Fibroblast of gingiva (primary cell): ENCODE data around the gene URM1.

ENCODE experiments used
- DNase-seq: peaks from one replicate; pipeline ENCODE4 v3.0.0-alpha.2; 2011; ENCODE audit warnings: low read depth

URM1 gene

GRCh38 chr9:128385496-128386460 lies 14.6 kb downstream of the URM1 start:
- DNase-seq, result no peak

DNA sequence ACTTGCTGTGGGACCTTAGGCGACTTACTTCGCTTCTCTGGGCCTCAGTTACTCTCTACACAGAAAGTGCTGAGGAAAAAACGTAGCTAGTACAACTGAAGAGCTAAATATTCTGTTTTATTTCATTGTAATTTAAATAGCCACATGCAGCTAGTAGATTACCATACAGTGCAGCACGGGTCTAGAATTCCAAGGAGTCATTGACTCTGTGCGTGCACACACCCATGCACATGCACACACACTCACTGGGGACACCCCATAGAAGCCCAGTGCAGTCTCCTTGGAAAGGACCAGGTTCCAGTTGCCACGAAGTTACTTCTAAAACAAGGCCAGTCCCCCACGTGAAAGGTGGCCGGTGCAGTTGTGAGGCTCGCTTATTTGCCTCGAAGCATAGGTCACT lies 17.0 kb downstream of the URM1 start:
- DNase-seq, result no peak

DNA sequence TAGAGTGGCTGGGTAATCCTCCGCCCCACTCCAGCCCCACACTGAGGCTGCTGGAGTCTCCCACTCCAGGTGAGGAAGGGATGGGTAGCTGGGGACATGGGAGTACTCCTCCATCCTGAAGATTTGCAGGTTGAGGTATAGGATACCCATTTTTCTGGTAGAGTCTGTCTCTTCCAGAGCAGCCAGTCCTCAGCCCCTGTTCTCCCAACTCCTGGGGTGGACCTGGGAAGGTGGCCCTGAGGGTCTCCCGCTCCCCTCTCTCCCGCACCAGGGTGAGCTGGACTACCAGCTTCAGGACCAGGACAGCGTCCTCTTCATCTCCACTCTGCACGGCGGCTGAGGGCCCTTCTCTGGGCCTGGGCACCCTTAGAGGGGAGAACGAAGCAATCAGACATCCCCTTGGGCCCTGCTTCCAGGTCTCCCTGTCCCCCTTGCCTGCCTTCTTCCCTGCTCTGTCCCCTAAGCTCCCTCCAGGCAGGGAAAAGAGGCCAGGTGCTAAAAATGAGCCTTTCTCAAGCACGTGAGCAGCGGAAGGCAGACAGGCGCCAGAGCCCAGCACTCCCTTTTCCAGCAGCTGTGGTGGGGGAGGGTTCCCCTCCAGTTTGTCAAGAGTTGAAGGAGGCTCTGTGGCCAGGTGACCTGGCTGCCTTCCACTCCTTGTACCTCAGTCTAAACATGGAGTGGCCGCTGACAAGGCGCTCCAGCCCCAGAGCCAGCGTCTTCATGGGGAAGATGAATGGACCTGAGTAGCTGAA lies 18.4 kb downstream of the URM1 start:
- DNase-seq, result no peak

- DNase-seq, result no peak
Observed at GRCh38 chr9:128390150-128390812, 19.1 kb downstream of the URM1 start.

DNA sequence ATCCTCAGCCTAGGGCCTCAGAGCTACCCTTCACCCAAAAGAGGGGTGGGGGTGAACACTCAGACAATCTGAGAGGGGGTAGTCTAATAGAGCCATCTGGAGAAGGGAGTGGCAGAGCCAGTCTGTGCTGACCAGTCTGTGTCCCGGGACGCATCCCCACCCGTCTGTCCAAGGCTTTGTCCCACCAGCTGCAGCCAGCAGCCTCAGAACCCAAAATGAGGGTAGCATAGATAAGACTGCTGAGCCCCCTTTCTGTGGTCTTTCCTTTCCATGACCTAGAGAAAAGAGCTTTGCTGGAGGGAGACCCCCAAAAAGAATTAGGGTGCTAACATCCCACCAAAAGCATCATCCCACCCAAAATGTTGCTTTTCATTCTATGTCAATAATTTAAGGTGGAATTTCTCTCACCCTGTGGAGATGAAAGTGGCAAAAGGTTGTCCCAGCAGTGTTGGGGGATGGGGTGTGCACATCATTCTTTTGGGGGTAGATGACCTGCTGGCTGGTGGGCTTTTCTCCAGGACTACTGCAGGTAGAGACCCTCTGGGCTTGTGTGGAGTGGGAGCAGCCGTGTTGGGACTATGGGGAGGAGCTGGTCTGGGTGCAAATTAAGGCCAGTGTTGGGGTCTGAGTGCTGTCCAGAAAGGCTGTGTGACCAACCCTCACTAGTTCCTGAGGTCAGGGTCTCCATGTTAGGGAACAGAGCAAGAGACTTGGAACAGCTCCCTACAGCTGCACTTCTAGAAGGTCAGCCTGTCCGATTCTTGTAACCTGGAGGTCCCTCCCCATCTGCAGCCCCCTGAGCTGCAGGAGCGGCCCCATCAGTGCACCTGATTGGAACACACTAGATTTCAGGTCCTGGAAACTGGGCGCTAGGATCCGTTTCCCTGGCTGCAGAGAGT lies 19.9 kb downstream of the URM1 start:
- no peak for DNase-seq

DNA sequence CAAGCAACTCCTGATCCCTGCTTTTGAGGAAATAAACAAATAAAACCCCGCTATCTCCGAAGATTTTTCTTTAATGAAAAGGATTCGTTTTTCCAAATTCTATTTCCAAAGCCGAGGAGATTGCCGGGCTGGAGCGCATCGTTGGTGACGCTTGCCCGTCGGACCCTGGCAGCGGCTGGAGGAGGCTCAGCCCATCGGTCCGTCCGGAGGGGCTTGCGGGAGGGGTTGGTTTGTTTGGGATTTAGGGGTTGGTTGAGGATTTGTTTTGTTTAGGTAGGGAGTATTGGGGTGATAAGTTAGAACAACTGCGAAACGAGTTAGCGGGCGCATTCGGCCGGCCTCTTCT lies 20.8 kb downstream of the URM1 start:
- no peak for DNase-seq

DNA sequence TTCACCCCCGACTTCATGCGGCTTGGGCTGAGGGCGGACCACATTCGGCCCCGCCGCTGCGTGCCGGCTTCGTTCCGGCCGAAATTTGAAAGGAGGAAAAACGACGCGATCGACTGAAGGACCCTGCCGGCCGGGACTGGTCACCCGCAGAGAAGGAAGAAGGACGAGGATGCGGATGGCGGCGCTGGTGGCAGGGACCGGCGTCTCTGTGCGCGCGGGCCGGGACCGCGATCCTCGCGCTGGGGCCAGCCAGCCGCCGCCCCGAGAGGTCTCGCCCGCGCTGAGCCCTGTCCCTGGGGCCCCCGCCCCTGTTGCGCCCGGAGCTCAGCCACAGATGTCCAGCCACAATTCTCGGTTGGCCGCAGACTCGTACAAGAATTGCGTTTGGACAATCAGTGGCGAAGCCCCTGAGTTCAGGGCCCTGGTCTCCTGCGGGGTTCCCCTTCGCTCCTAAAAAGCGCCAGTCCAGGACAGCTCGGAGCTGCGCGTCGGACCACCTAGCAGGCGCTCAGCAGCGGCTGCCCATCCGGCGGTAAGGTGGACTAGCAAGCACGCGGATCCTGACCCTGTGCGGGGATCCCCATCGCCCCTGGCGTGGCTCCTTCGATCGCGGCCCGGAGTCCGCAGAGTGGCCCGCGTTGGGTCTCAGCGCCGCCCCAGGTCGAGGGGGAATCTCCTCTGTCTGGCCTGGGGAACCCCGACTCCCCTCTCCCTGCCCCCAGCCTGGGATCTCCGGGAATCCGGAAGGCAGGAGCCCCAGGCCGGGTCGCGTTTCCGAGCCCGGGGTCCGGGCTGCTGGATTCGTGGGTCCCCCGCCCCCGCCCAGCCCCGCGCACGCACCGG lies 21.3 kb downstream of the URM1 start:
- DNase-seq, result no peak

GRCh38 chr9:128393145-128393775 lies 22.1 kb downstream of the URM1 start:
- DNase-seq, result no peak

DNA sequence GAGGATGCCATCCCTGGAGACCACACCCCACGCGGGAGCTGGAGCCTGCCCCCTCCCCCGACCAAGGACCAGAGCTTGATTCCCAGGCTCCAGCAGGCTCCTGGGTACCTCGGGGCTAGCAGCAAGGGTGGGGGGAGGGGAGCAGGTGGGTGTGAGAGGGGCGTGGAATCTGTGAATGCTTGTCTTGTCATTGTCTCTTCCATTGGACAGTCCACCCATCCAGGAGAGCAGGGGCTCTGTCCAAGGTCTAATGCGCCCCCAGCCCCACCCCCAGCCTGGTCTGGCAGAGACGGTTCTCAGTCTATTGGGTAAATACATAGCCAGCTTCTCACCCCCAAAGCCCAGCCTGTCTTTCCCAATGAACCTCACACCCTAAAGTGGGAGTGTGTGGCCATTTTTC lies 22.8 kb downstream of the URM1 start:
- DNase-seq, result no peak

DNA sequence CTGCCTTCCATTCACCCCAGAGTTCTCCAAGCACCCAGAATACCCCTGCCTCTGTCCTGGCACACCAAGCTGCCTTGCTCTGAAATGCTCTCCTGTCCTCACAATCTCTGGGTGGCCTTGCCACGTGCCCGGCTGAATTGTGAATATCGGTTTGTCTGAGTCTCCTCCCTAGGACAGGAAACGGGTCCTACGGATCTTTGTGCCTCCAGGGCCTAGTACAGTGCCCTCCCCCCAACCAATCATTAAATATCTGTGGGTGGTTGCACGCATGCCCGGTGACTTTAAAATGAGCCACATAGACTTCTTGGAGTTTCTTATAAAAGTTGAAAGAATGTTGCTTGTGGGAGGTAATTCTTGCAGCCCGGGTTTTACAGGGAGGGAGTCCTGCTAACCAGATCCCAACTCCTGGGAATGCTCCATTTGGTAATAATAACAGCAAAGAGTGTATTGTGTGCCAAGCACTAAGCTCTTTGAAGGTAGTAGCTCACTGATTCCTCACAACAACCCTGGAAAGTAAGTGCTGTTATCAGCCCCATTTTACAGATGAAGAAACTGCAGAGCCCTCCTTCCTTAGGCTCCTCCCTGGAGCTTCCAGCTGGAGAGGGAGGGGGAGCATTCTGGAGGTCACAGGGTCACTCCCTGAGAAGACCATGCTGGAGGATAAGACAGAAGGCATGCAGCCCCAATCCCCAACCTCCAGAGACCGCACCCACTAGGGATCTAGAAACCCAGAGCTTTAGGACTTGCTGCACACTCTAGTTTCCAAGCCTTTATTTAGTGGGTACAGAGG lies 23.4 kb downstream of the URM1 start:
- no peak for DNase-seq

DNA sequence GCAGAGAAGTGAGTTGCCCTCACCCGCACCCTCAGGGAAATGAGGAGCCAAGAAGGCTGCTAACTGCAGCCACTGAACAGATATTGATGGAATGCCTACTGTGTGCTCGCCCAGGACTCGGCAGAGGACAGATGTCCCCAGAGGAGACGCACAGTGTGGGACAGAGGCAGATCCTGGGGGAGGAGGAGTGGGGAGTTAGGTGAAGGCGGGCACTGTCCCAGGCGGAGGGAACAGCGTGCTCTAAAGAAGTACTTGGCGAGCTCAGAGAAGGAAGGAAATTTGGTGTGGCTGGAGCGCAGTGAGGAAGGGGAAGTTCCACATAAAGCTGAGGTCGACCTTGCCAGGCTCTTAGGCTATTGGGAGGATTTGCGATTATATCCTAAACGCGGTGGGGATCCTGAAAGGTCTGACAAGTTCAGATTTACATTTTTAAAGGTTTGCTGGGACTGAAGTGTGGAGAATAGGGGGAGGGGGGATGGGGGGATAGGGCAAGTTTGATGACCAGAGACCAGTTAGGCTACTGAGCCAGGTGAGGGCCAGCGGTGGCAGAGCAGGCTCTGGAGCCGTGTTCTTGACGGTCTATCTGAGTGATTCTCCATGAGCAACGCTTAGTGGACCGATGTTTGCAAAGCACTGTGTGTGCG lies 25.9 kb downstream of the URM1 start:
- DNase-seq, result no peak

DNA sequence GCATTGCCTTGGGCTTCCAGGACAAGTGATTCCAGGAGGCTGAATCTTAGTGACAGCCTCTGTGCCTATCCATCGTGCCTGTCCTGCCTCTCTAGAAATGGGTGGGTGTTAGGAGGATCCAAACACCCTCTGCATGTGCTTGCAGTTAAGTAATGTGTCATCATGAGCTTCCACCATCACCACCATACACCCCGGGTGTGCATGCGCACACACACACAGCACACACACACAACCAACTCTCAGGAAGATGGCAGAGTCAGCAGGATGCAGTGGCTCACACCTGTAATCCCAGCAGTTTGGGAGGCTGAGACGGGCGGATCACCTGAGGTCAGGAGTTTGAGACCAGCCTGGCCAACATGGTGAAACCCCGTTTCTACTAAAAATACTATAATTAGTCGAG lies 26.7 kb downstream of the URM1 start:
- no peak for DNase-seq

- DNase-seq, result no peak
Observed at GRCh38 chr9:128399861-128400260, 28.7 kb downstream of the URM1 start.

GRCh38 chr9:128404560-128404959 lies 33.4 kb downstream of the URM1 start:
- no peak for DNase-seq

DNA sequence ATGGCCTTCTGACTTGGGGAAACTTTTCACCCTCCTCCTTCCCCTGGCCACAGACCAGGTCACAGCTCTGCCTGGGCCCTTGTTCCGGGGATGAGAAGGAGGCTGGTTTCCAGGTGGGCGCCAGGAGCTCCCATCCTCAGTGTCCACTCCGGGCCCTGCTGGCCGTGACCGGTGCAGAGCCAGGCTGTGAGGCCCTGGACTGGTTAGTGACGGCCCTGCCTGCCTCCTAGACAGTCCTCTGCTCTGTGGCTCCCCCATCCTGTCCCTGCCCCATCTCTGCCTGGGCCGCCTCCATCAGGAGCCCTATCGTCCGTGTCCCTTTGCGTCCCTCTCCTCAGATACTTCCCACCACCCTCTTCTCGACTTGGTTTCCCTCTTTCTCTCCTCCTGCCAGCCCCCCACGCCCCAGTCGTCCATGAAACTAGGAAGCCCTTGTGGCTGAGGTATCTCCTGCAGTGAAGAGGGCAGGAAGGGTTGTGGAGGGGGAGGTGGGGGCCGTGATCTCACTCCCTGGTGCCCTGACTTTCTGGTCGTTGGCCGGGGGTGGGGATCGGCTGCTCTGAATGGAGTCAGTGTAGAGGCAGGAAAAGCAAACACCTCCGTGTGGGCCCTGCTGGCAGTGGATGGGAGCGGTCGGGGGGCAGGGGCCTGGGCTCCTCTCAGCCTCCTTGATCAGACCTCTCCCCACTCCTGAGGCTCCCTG lies 34.1 kb downstream of the URM1 start:
- no peak for DNase-seq

DNA sequence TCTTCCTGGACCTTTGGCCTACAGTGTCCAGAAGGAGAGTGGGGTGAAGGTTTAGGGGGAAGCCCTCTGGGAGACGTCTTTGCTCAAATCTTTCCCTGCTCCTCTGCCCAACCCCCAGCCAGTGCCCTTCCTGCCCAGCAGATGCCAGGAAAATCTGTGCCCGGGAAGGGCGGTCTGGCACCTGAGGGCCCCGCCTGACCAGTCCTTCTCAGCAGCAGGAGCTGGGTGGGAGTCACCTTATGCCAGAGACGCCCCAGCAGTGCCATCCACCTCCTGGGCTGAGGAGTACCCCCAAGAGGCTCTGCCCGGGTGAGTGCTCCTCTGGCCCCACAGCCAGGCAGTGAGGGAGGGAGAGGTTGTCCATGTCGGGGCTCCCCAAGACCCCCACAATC lies 34.6 kb downstream of the URM1 start:
- DNase-seq, result no peak

GRCh38 chr9:128406848-128407391 lies 35.7 kb downstream of the URM1 start:
- no peak for DNase-seq

GRCh38 chr9:128408963-128409431 lies 37.8 kb downstream of the URM1 start:
- DNase-seq, result no peak
